CD4-positive, alpha-beta T cell treated with Interleukin-1 beta for 1 hour (primary cell): ENCODE measurements around the gene EXD1.
"Not testable (repeated sequence)": the region's sequence is repeated elsewhere in the genome, so short reads cannot be mapped to it uniquely, and the experiment has no call there.

Experiments
- DNase-seq, 2 donors: peaks; one replicate each; pipeline ENCODE4 v3.0.0-alpha.2; 2020 to 2022

The EXD1 gene

DNA sequence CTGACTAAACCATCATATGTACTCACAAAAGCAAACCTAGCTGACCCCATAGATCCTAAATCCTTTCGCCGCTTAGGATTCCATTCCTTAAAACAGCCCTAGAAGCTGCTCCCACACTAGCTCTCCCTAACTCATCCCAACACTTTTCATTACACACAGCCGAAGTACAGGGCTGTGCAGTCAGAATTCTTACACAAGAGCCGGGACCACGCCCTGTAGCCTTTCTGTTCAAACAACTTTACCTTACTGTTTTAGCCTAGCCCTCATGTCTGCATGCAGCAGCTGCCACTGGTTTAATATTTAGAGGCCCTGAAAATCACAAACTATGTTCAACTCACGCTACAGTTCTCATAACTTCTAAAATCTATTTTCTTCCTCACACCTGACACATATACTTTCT is 95.0 kb downstream of the EXD1 start:
- not testable (repeated sequence) for DNase-seq

DNA sequence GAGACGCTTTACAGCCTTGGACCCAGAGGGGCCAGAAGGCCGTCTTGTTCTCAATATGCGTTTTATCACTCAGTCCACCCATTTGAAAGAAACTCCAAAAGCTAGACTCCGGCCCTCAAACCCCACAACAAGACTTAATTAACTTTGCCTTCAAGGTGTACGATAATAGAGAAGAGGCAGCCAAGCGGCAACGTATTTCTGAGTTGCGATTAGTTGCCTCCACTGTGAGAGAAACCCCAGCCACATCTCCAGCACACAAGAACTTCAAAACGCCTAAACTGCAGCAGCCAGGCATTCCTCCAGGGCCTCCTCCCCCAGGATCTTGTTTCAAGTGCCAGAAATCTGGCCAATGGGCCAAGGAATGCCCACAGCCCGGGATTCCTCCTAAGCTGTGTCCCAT is 97.1 kb downstream of the EXD1 start:
- DNase-seq = no peak
